A549 (cell line): ENCODE results near the gene STX16. TPM values are rescaled to one million over a fixed set of nuclear protein-coding genes. Genes with fewer than 3 reads are reported as not detected.
"Not testable (repeated sequence)": the region's sequence is repeated elsewhere in the genome, so short reads cannot be mapped to it uniquely, and the experiment has no call there.

Experiments
- ATAC-seq, 2 experiments: fragments of 200-7000 bp in 1 of 2; fragments of >200 bp in 1 of 2; cut with Nextera tagmentation in 1 of 2; cut with Tn5 transposase in 1 of 2; 3 replicates each; pipeline versions ENCODE4 v1.8.0 to v1.9.1; 2018 to 2020; ENCODE audit warnings: mild to moderate bottlenecking in 1 of 2, moderate library complexity in 1 of 2
- CTCF ChIA-PET: fragments of 300-600 bp; sonication (Branson Sonifier 250); formaldehyde crosslinking; extraction: SDS; loops from one replicate; lab custom pipeline; 2021; ENCODE audit warnings: antibody characterized with exemption, inconsistent platforms; lab: Yijun Ruan, JAX
- POLR2A ChIA-PET: fragments of 350-600 bp; formaldehyde crosslinking; extraction: SDS; loops from one replicate; lab custom pipeline; 2021; ENCODE audit warnings: antibody characterized with exemption, inconsistent platforms; lab: Yijun Ruan, JAX
- DNase-seq, 2 experiments: peaks; one replicate each; pipeline versions ENCODE4 v3.0.0 to v3.0.0-alpha.2; 2011 to 2016; ENCODE audit warnings: low read depth in 1 of 2, low spot score in 1 of 2
- FAIRE-seq: peaks from 2 replicates; lab custom pipeline; 2011; peaks lifted over from hg19 to GRCh38; lab: Jason Lieb, UNC
- H3K27ac ChIP-seq, 2 experiments: fragments of >200 bp; sonication (Bioruptor Twin); formaldehyde crosslinking; 3 replicates each; pipeline ENCODE4 v1.5.1; 2016 to 2017
- H3K4me1 ChIP-seq: fragments of >200 bp; sonication (Bioruptor Twin); formaldehyde crosslinking; 3 replicates; pipeline ENCODE4 v1.6.1; 2016
- H3K4me2 ChIP-seq: fragments of >200 bp; sonication (Bioruptor Twin); formaldehyde crosslinking; 3 replicates; pipeline ENCODE4 v1.6.1; 2016
- H3K4me3 ChIP-seq: fragments of >200 bp; sonication (Bioruptor Twin); formaldehyde crosslinking; 3 replicates; pipeline ENCODE4 v1.5.1; 2016
- H3K9me3 ChIP-seq: fragments of >200 bp; sonication (Bioruptor Twin); formaldehyde crosslinking; 3 replicates; pipeline ENCODE4 v1.6.1; 2016
- CBX8 ChIP-seq: fragments of 200-600 bp; sonication (generic); IDR thresholded peaks from 2 replicates; pipeline ENCODE4 v1.6.1; 2016
- HDAC2 ChIP-seq: fragments of 200-600 bp; sonication (generic); IDR thresholded peaks from 2 replicates; pipeline ENCODE4 v1.6.1; 2016
- KDM1A ChIP-seq: fragments of 200-600 bp; sonication (generic); IDR thresholded peaks from 2 replicates; pipeline ENCODE4 v1.6.1; 2016; ENCODE audit warnings: low read depth, mild to moderate bottlenecking
- KDM5A ChIP-seq: fragments of 200-600 bp; sonication (generic); IDR thresholded peaks from 2 replicates; pipeline ENCODE4 v1.6.1; 2016; ENCODE audit warnings: antibody characterized with exemption, mild to moderate bottlenecking
- NFE2L2 ChIP-seq: fragments of 150-350 bp; conservative IDR thresholded peaks from 2 replicates; pipeline ENCODE4 v1.6.1; 2014; ENCODE audit warnings: low read length
- NR3C1 ChIP-seq: fragments of >200 bp; sonication (Bioruptor Twin); formaldehyde crosslinking; IDR thresholded peaks from 3 replicates; pipeline ENCODE4 v1.6.1; 2017
- SREBF2 ChIP-seq: fragments of 450-650 bp; IDR thresholded peaks from 2 replicates; pipeline ENCODE4 v1.6.1; 2014; ENCODE audit warnings: mild to moderate bottlenecking, moderate library complexity
- ZSCAN20 ChIP-seq: fragments of 250-450 bp; sonication (Bioruptor Pico); IDR thresholded peaks from 2 replicates; pipeline ENCODE4 v1.8.0; 2022; ENCODE audit warnings: mild to moderate bottlenecking, moderate library complexity
- WGBS: methylation state at CpG from one replicate; pipeline ENCODE4 v1.1.6; 2017; ENCODE audit errors: missing lambda C conversion rate; 5-methylcytosine and 5-hydroxymethylcytosine counted together
- polyA plus RNA-seq, 4 experiments: library from polyadenylated mRNA; depleted of rRNA in 3 of 4; stranded (reverse); fragments of >200 nt; fragmentation: RNase III in 1 of 4; extraction: RNeasy Plus Mini Kit Qiagen cat#74134 plus additional on column Dnase treatment in 1 of 4; gene quantifications; 2 replicates in 3 of 4; 3 replicates in 1 of 4; pipeline ENCODE4 v1.2.3, GENCODE V29; 2011 to 2017
- TF ChIP-seq, protein P1 (sequence below): fragments of >200 bp; sonication (Bioruptor Twin); formaldehyde crosslinking; IDR thresholded peaks from 3 replicates; pipeline ENCODE4 v1.5.1; 2016

The STX16 gene
- polyA plus RNA-seq, 2 of the 4 experiments (the other 2 are of a cell fraction), result 68.5 to 71.6 TPM

DNA sequence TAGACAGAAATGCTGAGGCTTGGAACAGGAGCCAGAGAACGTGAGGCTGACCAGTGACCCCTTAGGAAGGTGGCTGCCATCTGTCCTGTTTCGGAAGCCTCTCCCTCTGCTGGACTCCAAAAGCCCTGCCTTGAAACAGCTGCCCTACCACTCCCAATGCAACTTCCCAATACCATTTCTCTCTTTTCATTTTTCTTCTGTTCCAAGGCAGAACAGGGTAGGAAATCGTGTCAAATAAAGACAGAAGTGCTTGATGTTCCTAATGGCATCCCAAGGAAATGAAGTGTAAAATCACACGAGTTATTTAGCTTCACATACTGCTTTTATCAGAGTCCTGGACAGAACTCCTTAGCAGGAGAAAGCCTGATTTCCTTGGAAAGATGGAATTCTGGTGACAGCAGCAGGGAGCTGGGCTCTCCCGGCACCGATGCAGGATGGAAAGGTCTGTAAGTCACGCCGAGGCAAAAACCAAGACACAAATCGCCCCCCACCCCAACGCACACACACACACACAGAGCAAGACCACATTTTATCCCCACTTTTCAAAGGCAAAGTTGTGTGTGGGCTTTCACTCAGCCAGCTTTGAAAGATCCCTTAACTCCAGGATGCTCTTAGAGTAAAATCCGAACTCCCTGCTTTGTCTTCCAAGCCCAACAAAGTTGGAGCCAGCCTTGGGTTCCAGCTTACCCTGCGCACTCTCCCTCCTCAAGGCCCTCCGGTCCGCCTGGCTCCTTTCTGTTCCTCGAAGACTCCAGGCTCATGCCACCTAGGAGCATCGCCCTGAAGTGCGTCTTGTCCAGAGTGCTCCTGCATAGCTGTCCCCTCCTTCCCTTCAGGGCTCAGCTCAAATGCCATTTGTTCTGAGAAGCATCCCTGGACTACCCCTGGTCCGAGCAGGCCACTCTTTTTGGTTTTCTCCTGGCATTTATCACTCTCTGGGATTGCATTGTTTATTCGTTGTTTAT lies 11.6 kb upstream of the STX16 start:
- H3K9me3 ChIP-seq, result no peaks in the 10 kb centered on the region
- TF ChIP-seq NR3C1 (no peak), KDM5A (no peak)
- TF ChIP-seq, all 56 proteins: peak for 0
- 71% methylated on average over 19 of the region's 19 CpGs for WGBS
- DNase-seq (no peak), FAIRE-seq (no peak), ATAC-seq (peak in 1 of 2 experiments; percentile 33; a peak in 1 of 6 replicates)
- CTCF ChIA-PET, result interaction anchor here (1.0 to 1.5 kb wide), 3 partner anchors 10 to 13 kb away, joined by 3 to 4 read pairs (median 3); partner anchors contain the start of gene STX16
- Histone ChIP-seq H3K4me2 (no peak overlapping the region), H3K4me1 (no peaks in the 10 kb centered on the region), H3K4me3 (no peak overlapping the region), H3K27ac (no peak overlapping the region)
- POLR2A ChIA-PET, result no interaction called here

DNA sequence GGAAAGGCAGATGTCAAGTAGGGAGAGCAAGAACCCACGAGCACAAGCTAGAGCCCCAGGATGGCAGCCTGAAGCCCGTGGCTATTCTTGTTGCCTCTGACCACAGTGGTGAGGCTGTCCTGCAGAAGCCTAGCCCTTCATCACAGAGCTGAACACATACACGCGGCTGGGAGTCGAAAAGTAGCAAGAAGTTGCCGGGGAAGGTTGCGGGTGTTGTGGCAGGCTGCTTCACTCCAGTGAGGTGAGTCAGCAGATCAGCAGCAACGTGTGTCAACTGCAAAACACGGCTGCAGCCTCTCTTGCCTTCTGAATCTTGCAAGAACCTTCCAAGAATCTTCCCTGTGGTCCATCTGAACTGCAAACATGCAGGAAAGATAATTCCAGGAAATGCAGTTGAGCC lies 10.6 kb upstream of the STX16 start:
- H3K4me3 ChIP-seq, result no peak overlapping the region
- TF ChIP-seq KDM1A (no peak), NFE2L2 (no peak), HDAC2 (no peak), CBX8 (no peak)
- TF ChIP-seq, protein P1, sequence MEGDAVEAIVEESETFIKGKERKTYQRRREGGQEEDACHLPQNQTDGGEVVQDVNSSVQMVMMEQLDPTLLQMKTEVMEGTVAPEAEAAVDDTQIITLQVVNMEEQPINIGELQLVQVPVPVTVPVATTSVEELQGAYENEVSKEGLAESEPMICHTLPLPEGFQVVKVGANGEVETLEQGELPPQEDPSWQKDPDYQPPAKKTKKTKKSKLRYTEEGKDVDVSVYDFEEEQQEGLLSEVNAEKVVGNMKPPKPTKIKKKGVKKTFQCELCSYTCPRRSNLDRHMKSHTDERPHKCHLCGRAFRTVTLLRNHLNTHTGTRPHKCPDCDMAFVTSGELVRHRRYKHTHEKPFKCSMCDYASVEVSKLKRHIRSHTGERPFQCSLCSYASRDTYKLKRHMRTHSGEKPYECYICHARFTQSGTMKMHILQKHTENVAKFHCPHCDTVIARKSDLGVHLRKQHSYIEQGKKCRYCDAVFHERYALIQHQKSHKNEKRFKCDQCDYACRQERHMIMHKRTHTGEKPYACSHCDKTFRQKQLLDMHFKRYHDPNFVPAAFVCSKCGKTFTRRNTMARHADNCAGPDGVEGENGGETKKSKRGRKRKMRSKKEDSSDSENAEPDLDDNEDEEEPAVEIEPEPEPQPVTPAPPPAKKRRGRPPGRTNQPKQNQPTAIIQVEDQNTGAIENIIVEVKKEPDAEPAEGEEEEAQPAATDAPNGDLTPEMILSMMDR, result no peak
- DNase-seq (no peak), FAIRE-seq (no peak), ATAC-seq (no peak)
- no peak overlapping the region for H3K27ac ChIP-seq
- CTCF ChIA-PET, result interaction anchor here (1.5 kb wide), 1 partner anchor 11 kb away, joined by 4 read pairs; the partner anchor contains the start of gene STX16
- peaks cover 3% of the 10 kb centered on the region; the same call in 1 of the 3 replicates for H3K4me1 ChIP-seq
- no peaks in the 10 kb centered on the region for H3K9me3 ChIP-seq
- POLR2A ChIA-PET, result no interaction called here
- 62% methylated on average over 9 of the region's 9 CpGs for WGBS
- H3K4me2 ChIP-seq, result no peak overlapping the region

DNA sequence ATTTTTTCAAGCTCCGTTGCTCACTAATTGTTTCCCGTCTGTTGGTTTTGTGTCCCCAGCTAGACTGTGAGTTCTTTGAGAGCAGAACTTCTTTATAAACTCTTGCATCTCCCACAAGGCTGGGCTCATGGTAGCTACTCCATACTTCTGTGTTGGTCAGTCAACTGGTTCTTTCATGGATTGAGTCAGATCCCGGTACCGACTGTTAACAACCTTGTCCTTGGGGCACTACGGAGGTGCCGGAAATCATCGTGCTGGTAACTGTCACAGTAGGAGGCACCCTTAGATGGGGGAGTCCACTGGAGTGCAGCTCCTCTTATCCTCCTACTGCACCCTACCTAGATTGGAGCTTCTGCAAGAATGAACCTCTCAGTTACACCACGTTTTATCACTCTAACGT lies 8.6 kb upstream of the STX16 start:
- CTCF ChIA-PET, result interaction anchor here (0.7 to 2.5 kb wide), 3 partner anchors 8 to 1014 kb away, joined by 3 to 15 read pairs (median 3); partner anchors contain the start of gene STX16
- WGBS, result 77% methylated on average over 9 of the region's 9 CpGs

DNA sequence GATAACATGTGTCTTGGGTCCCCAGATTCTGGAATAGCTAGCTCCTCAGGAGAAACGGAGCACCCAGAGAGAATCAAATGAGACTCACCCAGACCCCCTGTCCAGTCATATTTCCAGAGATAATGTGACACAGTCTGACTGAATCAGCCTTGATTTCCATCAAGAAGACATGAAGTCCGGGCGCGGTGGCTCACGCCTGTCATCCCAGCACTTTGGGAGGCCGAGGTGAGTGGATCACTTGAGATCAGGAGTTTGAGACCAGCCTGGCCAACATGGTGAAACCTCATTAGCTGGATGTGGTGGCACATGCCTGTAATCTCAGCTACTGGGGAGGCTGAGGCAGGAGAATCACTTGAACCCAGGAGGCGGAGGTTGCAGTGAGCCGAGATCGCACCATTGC lies 8.2 kb upstream of the STX16 start:
- CTCF ChIA-PET, result interaction anchor here (0.7 to 2.5 kb wide), 4 partner anchors 8 to 1015 kb away, joined by 3 to 15 read pairs (median 3); partner anchors contain the start of gene STX16
- FAIRE-seq, H3K4me3 ChIP-seq, H3K4me1 ChIP-seq, H3K27ac ChIP-seq, POLR2A ChIA-PET, DNase-seq, ATAC-seq, H3K9me3 ChIP-seq, H3K4me2 ChIP-seq: not testable (repeated sequence)
- WGBS, result 66% methylated on average over 9 of the region's 9 CpGs

More for the DNA sequence above, 8.6 kb upstream of the STX16 start:
- TF ChIP-seq, protein P1, result no peak
- no peak for TF ChIP-seq ZSCAN20 (CRISPR knock-in tag)
- no peak for TF ChIP-seq SREBF2
- ATAC-seq, result no peak
- no peak overlapping the region for H3K4me2 ChIP-seq
- FAIRE-seq, result no peak
- POLR2A ChIA-PET, result no interaction called here
- DNase-seq, result no peak
- H3K4me1 ChIP-seq, result peaks cover 6% of the 10 kb centered on the region; the same call in 1 of the 3 replicates
- H3K4me3 ChIP-seq, result no peak overlapping the region
- H3K27ac ChIP-seq, result no peak overlapping the region
- H3K9me3 ChIP-seq, result no peaks in the 10 kb centered on the region
